Smooth muscle cell of the brain vasculature (primary cell): Measurements from ENCODE around the gene PAK5.

Experiments
- DNase-seq: peaks from one replicate; pipeline ENCODE4 v3.0.0-alpha.2; 2012; ENCODE audit warnings: low read depth, low spot score

Gene PAK5

DNA sequence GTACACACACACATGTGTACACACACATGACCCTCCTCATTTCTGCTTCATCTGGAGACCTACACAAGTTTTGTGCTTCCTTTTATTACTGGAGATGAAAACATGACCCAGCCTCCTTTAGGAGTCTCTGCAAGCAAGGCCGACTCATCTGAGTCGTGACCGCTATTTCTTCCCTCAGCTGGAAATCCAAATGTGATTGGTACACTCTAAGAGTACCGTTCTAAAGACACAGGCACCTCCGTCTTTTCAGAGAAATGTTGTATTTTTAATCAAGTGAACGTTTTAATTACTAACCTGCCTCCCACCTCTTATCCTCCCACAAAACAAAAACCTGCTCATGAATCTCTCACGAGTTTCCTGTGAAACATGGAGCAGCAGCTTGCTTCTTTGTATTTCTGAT, 261.5 kb downstream of the PAK5 start:
- no peak for DNase-seq

DNA sequence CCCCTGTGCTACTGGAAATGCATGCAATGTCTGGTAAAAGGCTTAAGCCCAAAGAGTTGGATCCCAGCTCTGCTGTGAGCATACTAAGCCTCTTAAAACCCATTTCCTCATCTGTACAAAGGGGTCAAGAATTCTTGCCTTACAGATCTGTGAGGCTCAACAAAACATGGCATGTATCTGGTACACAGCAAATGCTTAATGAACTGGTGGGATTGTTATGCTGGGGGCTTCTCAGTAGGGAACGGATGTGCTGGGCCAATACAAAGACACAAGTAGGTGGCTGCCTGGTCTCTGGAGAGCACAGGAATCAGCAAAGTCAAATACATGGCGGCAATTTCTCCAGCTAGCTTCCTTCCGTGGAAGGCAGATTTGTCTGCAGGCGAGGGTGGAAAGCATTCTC, 262.2 kb downstream of the PAK5 start:
- no peak for DNase-seq

DNA sequence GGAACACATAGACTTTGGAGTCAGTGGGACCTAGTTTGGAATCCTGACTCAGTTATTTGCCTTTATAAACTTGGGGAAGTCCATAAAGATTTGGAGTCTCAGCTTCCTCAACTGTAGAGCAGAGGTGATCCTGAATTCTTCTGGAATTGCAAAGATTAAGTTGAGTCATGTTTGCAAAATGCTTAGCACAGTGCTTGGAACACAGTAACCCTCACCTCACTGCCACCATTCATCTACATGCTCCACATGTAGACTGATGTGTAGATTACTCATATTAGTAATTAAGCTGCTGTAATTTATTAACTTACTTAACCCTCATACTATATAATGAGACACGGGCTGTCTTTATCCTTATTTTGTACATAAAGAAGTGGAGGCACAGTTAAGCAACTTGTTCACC, 263.0 kb downstream of the PAK5 start:
- DNase-seq, result no peak

DNA sequence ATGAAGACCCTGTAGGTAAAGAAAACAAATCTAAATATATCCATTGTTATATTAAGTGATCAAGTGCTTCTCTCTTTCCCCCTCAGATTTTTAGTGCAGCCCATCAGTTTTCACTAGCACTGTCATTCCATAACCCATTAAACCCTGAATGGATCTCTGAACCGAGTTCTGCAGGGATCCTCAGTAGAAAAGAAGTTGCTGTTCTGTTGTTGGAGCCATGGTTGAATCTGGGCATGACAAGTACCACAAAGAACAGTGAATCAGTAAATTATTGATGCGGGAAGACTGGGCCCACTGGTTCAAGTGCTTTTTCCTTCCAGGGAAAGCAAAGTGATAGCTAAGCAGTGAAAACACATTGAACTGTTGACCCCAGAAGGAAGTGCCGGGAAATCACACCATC, 264.1 kb downstream of the PAK5 start:
- DNase-seq, result no peak

DNA sequence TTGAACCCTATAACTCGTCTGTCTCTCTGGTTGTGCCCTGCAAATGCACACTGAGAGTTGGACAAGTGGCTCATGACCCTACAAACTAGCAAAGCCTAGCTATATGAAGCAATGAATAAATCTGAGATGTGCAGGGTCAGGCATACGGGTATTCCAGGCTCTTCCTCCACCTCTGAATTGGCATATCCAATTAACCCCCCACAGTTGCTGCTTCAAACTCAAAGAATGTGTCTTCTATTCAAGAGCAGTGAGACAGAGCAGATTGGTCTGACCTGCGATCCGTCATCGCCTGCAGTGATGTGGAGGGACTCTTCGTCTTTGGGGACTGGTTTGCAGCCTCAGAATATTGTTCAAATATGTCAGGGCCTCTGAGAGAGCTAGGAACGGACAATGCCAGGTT, 264.7 kb downstream of the PAK5 start:
- no peak for DNase-seq

DNA sequence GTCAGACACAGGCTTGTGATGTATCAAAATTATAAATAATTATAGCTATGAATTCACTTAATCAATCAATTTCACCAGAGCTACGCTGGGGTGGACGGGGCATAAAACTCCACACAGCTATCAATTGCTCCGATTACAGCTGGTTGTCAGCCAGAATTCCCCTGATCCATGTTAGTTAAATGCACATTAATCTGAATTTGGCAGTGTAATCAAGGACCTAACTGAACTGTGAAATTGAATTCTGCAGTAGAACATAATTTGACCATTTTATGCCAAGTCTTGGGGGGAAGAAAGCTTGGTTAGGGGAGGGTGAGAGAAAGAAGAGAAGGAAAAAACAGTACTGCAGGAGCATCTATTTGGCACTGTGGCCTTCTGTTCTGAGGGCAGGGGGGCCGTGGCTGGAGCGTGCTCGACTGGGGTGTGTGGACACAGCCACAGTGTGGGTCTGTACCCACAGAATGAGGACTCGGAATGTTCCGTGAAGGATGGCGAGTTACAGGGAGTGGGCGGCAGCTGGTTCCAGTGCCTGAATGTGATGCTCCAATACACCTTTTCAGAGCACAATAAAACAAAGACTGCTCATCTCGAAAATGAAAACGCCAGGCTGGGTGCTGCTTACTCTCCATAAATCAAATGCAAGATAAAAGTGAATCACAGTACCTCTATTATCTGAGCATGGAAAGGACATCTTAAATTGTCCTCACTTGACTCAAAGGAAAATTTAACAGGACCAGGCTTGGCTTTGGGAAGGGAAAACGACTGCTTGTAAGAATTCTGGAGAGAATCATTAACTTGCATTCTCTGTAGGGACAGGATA, 265.3 kb downstream of the PAK5 start:
- DNase-seq, result no peak

DNA sequence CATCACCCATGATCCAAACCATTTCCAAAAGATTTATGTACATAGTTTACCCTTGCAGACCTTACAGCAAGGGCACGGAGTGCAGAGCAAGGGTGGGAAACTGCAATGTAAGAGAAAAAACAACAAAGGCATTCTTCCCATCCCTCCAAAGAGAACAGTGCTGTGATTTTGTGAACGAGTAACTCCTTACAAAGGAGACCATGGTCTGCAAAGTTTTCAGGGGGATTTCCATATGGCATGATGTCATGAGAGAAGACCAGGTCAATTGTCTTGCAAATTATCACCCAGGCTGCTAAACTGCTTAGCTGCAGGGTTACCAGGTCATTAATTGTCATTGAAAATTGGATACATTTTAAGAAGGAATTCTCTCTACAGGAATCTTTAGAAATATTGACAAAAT, 266.2 kb downstream of the PAK5 start:
- DNase-seq, result no peak

DNA sequence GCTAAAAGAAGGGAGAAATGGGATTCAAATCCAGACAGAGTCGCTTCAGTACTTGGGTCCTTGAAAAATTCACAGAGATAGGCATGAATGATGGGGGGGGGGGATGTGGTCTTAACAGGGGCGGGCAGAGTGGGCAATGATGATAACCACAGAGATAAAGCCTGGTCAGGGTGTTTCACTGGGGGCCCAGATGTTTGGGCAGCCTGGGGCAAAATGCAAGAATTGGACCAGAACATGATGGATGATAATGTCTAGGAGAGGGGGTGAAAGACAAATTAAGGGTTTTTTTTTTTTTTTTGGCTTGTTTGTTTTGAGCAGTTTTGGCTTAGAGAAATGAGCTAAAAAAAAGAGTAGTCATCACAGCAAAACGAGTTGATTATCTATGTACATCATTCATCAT, 267.1 kb downstream of the PAK5 start:
- DNase-seq, result no peak

DNA sequence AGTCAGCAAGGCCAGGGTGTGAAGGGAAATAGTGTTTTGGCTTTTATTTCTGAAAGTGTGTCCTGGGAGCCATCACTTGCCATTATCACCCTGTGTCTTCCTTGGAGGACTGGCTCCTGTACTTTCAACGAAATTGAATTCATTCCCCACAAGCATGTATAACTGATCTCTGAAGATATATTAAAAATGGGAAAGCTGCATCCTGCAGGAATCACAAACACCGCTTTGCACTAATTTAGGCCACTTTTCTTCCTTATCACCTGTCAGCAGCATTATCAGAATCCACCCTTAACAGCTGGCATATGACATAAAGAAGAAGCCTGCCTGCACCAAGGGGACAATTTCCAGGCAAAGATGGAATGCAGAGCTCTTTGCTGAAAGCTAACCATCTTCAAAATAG, 268.3 kb downstream of the PAK5 start:
- DNase-seq, result no peak

DNA sequence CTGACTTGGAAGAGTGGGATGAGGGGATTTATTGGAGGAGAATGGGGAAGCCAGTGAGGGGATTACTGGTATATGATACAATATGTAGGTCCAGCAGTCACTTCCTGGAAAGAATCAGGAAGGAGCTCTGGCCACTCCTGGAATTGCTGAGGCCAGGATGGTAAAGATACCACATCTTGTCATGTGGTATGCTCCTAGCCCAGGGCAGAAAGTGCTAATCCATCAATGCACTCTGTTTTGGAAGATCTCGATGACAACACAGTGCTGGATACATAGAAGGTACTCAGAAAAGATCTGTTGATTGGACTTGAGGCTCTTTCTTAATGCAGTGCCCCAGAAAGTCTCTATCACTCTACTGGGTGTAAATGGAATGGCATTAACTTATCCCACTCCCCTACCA, 271.9 kb downstream of the PAK5 start:
- DNase-seq, result no peak

DNA sequence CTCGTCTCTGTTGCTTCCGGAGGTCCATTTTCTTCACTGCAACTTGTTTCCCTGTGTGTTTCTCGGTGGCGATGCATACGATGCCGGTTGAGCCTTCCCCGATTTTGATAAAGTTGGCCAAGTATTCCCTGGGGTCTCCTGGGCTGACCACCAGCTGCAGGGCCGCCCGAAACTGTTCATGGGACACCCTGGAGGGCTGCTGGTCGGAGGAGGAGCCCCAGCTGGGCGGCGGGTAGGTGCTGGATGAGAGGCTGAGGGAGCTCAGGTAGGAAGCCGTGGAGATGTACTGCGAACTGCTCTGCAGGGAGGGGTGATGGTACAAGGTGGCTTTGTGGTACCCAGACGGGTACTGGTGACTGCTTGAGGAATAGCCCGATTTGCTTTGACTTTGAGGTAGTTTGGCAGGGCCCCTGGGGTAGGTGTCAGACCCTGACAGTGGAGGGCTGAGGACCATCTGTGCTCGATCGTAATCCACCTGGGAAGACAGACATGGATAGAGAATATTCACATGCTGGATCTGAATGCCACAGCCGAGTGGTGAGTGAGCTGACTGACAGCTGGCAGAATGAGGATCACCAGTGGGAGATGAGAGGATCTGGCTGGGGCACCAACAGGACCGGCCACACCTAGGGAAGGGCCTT, 272.8 kb downstream of the PAK5 start:
- no peak for DNase-seq

DNA sequence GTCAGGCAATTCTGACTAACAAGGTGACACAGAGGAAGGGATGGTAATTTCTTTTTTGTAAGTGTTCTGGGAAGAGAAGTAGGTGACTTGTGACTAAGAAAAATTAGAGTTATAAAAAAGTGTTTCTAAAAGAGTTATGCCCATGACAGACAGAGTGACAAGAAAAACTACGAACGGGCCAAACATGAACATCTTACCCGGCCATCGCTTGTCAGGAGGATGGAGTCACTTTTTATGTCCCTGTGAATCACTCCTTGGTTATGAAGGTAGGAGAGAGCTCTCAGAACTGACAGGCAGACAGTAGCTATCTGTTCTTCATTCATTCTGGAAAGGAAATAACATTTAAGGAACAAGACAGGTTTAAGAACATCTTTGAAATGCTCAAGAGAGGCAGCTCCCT, 281.5 kb downstream of the PAK5 start:
- DNase-seq, result no peak

DNA sequence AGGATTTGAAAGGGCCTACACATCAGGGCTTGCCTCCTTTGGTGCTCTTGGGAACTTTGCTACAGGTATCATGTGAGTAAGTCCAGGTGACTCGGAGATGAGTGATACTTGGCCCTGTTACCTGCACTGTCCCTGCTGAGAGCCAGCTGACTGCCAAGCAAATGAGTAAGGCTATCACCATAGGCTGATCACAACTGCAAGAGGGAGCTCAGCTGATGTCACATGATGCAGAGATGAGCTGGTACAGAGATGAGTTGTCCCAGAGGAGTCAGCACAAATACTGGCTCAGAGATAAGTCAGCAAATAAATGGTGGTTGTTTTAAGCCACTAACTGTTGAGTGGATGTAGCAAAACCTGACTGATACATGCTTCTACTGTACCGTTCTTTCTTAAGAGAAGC, 283.1 kb downstream of the PAK5 start:
- no peak for DNase-seq

DNA sequence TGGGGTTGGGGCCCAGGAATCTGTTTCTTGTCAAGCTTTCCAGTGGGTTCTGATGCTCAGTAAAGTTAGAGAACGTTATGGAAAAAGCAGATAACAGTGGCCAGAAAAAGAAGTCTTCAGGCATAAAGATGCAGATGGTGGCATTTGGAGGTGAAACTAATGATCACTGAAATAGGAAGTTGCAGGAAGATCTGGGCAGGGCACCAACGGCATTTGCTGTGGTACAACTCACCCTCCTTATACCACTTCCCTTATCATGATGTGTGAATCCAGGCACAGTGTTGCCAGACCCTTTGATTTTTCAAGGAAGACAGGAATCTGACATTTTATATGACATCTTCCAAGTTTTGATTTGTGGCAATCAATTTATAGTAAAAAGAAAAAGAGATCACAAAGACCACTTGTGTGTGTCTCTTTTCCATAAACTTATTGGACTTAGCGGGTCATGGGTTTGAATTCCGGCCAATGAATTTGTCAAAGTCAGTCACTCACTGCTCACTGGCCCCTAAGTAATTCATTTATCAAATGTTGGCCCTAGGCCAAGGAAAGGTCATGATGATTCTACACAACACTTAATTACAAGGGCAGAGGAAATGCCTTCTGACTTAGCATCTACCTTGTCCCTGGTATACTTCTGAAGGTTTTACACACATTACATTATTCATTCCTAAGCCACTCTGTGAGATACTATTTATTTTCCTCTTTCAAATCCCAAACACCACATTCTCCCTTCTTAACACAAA, 286.9 kb downstream of the PAK5 start:
- DNase-seq, result no peak

DNA sequence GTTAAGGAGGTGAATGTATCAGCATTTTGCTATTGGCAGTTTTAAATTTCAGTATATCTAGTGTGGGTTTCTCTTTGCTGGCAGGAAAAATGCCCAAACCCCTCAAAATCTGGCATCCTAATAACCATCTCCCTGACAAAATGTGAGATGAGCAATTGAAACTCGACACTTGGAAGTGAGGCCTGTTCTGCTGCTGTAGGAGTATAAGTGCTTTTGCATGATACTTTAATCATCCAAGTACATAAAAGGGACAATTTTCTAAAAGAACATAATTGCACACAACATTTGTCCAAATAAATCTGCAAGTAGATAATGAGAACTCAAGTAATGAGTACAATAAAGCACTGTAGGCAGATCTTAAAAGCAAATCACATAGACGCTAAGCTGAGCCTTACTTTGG, 288.0 kb downstream of the PAK5 start:
- no peak for DNase-seq

DNA sequence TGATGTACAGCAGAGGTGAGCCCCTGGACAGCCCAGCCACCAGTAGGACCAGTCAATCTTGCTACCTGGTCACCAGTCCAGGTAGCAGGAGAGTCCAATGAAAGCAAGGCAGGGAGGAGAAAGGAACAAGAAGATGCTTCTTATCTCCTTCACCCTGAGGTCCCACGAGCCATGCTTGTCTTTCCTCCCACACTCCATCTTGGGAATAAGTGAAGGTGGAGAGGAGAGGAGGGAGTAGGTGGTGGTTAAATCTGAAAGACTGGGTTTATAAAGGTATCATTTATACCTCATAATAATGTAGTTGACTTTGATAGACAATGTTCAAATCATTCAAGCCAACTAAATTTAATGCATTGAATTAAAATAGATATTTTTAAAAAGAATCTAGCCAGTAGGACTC, 288.6 kb downstream of the PAK5 start:
- DNase-seq, result no peak

DNA sequence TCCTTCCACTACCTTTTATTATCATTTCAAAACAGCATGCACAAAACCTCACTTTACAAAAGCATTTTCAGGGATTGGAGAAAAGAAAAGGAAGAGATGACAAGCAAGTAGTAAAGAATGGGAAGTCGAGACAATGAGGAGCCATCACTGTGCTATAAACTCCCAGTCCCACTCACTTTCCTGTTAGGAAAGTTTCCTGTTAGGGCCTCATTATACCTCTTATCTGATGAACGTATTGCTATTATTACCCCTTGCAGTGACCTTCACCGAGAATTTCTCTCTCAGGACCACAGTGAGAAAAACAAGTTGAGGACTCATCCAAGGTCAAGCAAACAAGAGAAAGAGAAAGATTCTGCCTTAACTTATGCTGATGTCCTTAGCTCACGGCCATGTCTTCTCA, 295.7 kb downstream of the PAK5 start:
- no peak for DNase-seq

DNA sequence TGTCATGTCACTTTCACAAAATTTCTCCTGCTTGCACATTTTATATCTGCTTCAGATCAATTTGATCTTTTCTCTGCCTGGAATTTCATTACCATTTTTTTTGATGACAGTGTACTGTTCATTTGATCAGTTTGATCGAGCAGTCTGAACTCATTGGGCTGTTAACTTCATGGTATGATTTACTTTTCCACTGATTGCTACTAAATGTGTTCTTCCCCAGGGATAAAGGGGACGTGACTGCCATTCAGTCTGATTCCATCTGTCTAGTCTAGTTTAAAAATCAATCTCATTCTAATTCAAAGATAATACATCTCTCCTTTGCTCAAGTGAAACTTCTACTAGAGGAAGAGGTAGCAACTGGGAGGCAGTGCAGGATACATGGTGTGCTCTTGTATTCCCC, 303.4 kb downstream of the PAK5 start:
- DNase-seq, result no peak

DNA sequence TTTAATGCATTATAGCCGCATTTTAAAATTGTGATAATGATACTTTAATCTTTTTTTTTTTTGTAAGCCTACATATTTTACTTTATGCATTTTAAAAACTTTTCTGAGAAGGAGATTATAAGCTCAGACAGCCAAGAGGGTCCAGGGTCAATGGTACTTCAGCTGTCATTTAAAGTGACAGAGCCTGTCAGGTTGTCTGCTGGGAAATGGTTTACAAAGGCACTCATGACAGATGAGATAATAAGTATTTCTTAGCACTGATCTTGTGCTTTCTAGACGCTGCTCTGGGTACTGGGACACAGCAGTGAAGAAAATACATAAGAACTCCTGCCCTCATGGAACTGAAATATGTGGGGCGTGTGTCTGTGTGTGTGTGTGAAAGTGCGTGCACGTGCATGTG, 304.9 kb downstream of the PAK5 start:
- DNase-seq, result no peak

DNA sequence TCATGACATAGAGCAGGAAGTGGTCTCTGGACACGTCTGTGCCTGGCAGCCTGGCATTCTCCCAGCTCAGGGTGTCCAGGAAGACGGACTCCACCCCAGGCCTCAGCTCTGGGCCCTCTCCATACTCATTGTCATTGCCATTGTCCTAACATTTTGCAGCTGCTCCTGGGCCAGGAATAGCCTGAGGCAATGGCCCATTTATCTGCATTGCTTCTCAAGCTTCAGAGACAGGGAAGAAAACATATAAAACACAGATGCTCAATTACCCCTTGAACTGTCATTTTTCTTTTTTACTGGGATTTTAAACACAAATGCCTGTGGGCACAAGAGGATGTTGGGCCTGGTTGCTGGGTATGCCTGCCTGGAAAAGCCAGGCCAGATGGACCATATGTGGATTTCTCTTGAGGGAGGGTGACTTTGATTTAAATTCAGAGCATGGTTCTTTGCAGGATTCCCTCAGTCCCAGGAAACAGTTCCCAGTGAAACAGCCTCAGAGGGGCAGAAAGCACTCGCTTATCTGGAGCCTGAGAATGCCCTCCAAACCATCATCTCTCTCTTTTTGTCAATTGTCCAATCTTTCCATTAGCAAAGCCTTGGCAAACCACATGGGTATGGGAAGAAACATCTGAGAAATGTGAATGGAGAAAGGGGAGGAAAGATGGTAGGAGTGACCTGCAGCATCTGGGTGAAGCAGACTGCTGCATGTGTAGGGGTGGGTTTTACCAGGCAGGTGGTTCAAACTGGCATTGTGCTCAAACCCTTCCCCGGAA, 306.6 kb downstream of the PAK5 start:
- DNase-seq, result no peak

DNA sequence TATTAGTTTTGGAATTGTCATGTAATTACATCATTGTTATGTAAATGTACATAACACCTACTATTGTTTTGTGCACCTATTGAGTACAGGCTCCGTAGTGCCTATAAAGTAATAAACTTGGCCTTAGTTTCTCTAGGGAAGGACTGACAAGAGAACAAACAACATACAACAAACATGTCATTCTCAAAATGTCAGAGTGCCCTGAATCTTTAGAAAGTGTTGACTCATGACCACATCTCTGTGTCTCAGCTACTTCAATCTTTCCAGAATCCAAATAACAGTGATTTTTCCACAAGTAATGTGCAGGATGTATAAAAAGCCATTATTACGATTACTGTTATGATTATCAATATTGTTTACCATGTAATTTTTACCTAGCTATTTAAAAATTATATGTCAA, 307.3 kb downstream of the PAK5 start:
- DNase-seq, result no peak

DNA sequence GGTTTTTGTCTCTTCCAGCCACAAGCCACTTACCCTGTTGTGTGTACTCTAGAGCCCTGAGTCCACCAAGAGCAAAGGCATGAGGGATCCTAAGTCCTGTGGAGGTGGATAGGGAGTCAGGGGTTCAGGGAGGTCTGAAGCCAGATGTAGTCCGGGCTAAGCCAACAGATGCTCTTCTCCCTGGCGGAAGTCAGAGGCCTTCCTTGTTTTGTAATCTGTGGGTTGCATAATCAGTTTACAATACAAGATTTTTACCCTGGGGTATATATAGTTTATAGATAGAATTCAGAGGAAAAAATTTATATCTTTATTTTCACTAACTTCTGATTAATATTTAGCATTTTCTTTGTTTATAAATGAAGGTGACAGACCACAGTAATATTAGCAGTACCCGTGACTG, 315.2 kb downstream of the PAK5 start:
- no peak for DNase-seq
